Panc1 (cell line): ENCODE measurements around the gene RAB12.

Experiments used
- CTCF ChIP-seq: fragments of 450-650 bp; IDR thresholded peaks from 2 replicates; pipeline ENCODE4 v1.5.1; 2017; ENCODE audit warnings: mild to moderate bottlenecking
- POLR2AphosphoS5 ChIP-seq: IDR thresholded peaks from 2 replicates; pipeline ENCODE4 v1.6.1; 2012; ENCODE audit warnings: mild to moderate bottlenecking, low read depth, low read length, moderate library complexity
- REST ChIP-seq, 2 experiments: IDR thresholded peaks; 2 replicates each; pipeline ENCODE4 v1.6.1; 2011 to 2012; ENCODE audit warnings: low read depth in 2 of 2, control low read depth in 1 of 2, low read length in 1 of 2, mild to moderate bottlenecking in 1 of 2, moderate library complexity in 1 of 2; ENCODE audit not compliant: insufficient read depth in 1 of 2
- SIN3A ChIP-seq: IDR thresholded peaks from 2 replicates; pipeline ENCODE4 v1.6.1; 2012; ENCODE audit warnings: low read depth, mild to moderate bottlenecking, low read length, moderate library complexity, borderline replicate concordance; ENCODE audit not compliant: insufficient read depth
- TCF7L2 ChIP-seq: IDR thresholded peaks from 2 replicates; pipeline ENCODE4 v1.6.1; 2011; ENCODE audit warnings: mild to moderate bottlenecking, low read depth, low read length, inconsistent platforms

GRCh38 chr18:8658858-8659485 is 49.7 kb downstream of the RAB12 start:
- TF ChIP-seq CTCF (no peak), POLR2AphosphoS5 (no peak), SIN3A (no peak), REST (IDR thresholded peaks at IDR 0.05; ENCODE audit: insufficient read depth in 1 of 2, low read depth in 2 of 2, low read length in 1 of 2) (no peak), TCF7L2 (no peak)
